GM12872 (cell line): ENCODE measurements around the gene NMT1.

ENCODE experiments used
- TF ChIP-seq, protein P1 (sequence below): IDR thresholded peaks from 3 replicates; pipeline ENCODE4 v1.5.1; 2011; ENCODE audit warnings: low read depth, mild to moderate bottlenecking, low read length, moderate library complexity; ENCODE audit not compliant: insufficient read depth

Gene NMT1

DNA sequence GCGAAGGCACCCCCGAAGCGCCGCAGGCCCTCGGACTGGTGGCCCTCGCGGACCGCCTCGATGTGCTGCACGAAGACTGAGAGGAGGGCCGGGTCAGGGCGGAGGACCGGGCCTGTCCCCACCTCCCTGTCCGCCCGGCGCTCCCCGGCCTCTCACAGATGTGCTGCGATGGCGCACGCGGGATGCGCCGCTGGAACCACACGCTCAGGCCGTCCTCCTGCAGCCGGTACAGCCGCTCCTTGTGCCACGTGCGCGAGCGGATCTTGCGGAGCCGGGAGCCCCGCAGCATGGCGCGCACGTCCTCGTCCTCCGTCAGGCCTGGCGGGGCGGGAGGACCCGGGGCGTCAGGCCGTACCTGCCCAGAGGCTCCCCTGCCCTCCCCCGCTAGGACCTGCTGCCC lies 59.9 kb downstream of the NMT1 start:
- TF ChIP-seq, protein P1, sequence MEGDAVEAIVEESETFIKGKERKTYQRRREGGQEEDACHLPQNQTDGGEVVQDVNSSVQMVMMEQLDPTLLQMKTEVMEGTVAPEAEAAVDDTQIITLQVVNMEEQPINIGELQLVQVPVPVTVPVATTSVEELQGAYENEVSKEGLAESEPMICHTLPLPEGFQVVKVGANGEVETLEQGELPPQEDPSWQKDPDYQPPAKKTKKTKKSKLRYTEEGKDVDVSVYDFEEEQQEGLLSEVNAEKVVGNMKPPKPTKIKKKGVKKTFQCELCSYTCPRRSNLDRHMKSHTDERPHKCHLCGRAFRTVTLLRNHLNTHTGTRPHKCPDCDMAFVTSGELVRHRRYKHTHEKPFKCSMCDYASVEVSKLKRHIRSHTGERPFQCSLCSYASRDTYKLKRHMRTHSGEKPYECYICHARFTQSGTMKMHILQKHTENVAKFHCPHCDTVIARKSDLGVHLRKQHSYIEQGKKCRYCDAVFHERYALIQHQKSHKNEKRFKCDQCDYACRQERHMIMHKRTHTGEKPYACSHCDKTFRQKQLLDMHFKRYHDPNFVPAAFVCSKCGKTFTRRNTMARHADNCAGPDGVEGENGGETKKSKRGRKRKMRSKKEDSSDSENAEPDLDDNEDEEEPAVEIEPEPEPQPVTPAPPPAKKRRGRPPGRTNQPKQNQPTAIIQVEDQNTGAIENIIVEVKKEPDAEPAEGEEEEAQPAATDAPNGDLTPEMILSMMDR = no peak

DNA sequence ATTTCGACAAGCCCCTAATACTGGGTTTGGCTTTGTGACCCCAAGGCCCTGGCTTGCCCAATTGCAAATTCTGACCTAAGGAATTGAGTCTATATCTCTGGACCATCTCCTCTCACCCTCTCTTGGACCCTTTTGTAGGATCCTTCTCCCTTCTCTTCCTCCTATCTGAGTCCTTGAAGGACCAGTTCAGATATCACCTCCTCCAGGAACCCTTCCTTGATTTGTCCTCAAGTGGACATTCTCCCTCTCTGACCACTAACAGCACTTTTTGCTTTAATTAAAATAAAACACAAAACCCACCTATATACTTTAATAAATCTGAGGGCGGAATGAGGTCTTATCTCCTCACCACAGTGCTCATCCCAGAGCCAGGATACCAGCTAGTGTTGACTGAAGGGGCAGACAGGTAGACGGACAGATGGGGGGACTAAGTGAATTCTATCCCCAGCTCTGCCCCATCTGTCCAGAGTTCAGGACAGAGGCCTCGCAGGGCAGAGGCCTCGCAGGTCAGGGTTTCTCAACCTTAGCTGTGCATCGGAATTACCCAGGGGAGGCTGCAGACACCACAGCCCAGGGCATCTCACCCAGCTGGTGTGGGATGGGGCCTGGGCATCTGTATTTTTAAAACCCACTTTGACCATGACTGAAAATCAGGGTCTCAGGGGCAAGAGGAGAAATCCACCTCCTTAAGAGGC lies 62.1 kb downstream of the NMT1 start:
- TF ChIP-seq, protein P1 = no peak

DNA sequence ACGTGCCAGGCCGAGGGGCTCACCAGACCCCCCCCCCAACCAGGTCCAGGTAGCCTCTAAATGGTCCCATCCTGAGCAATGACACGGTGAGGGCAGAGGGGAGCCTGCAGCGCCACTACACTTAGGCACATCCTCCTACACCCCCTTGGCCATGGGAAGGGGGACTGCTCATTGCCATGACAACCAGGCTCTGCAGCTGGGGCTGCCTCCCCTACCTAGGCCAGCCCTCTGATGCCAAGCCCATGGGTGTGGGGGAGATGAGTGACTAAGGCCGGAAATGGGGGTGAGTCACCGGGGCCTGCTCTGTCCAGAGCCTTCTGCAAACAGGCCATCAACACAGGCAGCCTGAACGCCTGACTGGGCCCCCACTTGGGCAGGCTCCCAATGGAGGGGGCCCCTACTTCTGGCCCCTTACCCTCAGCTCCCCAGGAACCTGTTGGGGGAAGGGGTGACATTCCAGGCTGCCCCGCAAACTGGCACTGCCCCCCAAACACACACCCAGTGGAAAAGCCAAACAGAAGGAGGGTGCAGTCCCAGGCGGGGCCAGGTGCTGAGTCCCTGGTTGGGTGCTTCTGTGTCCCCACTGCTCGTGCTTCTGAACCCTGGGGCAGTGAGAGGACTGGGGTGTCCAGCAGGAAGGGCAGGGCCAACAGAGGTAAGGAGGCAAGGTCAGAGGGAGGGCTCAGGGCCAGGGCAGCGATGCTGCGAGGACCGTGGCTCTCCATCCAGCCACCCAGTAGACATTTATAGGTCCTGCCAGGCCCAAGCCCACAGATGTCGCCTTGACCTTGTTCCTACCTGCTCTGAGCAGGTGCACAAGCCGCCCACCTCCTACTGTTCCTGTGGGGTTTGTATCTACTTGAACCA lies 63.0 kb downstream of the NMT1 start:
- TF ChIP-seq, protein P1 = no peak

DNA sequence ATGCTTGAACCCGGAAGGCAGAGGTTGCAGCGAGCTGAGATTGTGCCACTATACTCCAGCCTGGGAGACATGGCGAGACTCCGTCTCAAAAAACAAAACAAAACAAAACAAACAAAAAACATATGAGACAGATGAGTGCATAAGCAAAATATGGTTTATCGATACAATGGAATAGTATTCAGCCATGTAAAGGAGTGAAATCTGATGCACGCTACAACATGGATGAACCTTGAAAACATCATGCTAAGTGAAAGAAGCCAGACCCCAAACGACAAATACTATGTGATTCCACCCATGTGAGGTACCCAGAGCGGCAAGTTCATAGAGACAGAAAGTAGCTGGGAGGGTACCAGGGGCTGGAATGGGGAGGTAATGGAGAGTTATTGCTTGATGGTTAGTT lies 64.4 kb downstream of the NMT1 start:
- TF ChIP-seq, protein P1 = no peak

DNA sequence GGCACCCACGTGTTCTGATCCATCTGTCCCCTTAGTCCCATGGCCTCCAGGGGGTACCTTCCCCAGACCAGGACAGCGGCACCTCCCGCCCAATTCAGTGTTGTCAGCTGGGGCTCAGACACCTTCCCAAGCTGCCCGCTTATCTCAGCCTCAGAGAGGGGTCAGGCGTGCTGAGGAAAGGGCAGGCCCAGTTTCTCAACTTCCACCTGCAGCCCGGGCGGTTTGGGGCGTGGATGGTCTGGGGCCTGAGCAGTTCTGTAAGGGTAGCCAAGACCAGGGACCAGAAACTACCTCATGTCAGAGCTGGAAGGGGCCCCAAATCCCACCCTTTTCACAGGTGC lies 66.1 kb downstream of the NMT1 start:
- TF ChIP-seq, protein P1 = no peak

DNA sequence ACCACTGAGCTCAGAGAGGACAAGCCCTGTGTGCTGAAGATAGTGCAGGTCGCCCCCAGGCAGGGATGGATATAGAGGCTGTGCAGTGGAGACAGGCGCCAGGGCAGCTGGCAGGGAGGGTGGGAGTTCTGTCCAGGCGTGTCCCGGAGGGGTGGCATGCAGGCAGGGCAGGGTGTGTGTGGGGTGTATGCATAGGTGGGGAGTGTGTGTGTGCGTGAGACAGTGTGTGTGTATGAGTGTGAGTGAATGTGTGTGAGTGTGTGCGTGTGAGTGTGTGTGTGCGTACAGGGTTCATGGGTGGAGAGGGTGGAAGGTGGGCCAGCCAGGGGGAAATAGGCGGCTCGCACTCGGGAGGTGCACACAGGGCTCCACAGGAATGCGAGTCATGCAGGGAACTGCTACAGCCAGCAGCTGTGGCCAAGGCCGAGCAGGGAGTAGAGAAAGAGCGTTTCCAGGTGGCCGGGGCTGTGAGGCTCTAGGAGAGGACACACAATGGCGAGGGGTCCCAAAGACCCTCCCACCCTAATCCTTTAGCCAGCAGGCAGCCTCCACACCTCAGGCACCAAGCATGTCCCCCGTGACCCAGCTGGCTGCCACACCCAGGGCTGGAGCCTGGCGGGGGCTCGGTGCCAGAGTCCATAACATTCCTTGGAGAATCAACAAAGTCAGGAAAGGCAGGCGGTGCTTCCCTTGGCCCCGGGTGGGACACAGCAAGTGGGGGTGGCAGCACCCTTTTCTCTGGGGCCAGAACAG lies 66.6 kb downstream of the NMT1 start:
- TF ChIP-seq, protein P1 = no peak

DNA sequence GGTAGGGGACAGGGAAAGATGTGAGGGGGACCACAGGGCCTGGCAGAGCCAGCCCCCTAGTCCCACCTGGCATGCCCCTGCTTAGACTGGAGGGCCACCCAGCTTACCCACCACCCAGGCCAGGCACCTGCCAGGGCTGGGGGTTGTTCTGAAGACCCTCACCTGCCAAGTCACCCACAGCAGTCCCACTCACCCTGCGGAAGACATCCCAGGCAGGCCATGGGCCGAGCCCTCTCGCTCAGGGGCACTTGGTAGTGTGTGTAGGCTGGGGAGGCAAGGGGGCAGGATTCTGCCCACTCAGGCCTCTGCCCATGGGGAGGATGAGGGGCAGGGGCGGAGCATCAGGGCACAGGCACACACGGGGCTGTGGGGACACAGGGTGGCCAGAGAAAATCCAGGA lies 67.2 kb downstream of the NMT1 start:
- TF ChIP-seq, protein P1 = no peak
